NCI-H1105 treated with DMSO at 0.1 percent for 48 hours (cell line): ENCODE results near the gene COPS7B.
"Not testable (repeated sequence)": the region's sequence is repeated elsewhere in the genome, so short reads cannot be mapped to it uniquely, and the experiment has no call there.

ENCODE experiments used
- DNase-seq: peaks from one replicate; lab custom pipeline; 2025; lab: John Stamatoyannopoulos, UW

The COPS7B gene

DNA sequence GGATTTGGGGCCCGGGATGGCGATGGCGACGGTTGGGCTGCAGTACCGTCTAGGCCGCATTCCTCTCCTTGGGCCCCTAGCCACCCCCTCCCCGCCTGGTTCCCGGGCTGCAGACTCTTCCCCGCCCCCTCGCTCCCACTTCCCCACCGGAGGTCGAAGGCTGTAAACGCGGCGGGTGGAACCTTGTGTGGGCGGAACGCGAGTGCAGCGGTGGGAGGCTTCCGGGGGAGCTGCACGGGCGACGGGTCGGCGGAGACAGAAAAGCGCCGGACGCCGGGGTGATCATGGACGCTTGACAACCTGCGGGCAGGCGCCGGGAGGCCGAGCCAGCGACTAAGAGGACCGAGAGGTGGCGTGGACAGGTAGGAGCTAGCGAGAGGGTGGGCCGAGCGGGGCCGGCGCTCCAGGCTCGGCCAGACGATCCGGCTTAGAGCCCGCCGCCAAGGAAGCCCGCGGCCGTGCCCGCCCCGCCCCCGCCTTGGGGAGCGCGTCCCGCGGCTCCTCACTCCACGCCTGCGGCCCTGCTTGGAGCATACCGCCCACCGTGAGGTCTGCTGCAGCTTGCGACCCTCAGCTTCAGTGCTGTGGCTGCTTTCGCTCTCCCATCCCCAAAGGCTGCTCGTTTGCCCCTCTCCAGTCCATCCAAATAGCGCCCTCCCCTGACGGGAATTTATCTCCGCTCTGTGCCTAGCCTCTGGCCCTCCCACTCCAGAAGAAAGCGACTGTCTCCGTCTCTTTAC lies at the start of gene COPS7B:
COPS7B (plus strand) TSS at position 269 of the 740 bp plus-strand sequence. CDS start 2,126 bp downstream, outside the sequence.
- peak; percentile 65 for DNase-seq

DNA sequence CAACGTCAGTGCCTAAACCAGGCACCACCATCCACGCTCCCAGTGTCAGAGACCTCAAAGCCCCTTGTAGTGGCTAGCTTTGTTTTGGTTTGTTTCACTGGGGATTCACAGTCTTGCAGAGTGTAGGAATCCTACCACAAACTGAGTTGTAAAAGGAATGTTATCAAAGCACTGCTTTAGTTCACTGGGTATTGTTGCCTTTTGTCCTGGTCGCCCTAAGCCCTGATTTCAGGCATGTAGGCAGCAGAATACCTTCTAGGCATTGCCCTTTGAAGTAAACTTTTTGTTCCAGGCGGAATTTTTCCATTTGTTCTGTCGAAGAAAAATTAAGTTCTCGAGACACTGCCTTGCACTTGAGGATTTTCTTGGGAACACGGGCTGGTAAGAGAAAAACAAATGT lies 48.5 kb upstream of the COPS7B start:
- no peak for DNase-seq

- DNase-seq: no peak
These were observed 42.7 kb upstream of the COPS7B start for GRCh38 chr2:231743376-231744116.

- no peak for DNase-seq
These were observed 40.8 kb upstream of the COPS7B start for GRCh38 chr2:231745303-231746038.

DNA sequence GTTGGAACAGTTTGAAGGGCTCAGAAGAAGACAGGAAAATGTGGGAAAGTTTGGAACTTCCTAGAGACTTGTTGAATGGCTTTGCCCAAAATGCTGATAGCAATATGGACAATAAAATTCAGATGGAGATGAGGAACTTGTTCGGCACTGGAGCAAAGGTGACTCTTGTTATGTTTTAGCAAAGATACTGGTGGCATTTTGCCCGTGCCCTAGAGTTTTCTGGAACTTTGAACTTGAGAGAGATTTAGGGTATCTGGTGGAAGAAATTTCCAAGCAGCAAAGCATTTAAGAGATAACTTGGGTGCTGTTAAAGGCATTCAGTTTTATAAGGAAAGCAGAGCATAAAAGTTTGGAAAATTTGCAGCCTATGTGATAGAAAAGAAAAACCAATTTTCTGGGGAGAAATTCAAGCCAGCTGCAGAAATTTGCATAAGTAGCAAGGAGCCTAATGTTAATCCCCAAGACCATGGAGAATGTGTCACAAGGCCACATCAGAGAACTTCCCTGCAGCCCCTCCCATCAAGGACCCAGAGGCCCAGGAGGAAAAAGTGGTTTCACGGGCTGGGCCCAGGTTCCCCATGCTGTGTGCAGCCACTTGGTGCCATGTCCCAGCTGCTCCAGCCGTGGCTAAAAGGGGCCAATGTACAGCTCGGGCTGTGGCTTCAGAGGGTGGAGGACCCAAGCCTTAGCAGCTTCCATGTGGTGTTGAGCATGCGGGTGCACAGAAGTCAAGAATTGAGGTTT lies 37.9 kb upstream of the COPS7B start:
- DNase-seq: not testable (repeated sequence)

DNA sequence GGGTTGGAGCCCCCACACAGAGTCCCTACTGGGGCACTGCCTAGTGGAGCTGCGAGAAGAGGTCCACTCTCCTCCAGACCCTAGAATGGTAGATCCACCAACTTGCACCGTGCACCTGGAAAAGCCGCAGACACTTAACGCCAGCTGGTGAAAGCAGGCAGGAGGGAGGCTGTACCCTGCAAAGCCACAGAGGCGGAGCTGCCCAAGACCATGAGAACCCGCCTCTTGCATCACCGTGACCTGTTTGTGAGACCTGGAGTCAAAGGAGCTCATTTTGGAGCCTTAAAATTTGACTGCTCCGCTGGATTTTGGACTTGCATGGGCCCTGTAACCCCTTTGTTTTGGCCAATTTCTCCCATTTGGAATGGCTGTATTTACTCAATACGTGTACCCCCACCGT lies 37.2 kb upstream of the COPS7B start:
- DNase-seq: not testable (repeated sequence)

DNA sequence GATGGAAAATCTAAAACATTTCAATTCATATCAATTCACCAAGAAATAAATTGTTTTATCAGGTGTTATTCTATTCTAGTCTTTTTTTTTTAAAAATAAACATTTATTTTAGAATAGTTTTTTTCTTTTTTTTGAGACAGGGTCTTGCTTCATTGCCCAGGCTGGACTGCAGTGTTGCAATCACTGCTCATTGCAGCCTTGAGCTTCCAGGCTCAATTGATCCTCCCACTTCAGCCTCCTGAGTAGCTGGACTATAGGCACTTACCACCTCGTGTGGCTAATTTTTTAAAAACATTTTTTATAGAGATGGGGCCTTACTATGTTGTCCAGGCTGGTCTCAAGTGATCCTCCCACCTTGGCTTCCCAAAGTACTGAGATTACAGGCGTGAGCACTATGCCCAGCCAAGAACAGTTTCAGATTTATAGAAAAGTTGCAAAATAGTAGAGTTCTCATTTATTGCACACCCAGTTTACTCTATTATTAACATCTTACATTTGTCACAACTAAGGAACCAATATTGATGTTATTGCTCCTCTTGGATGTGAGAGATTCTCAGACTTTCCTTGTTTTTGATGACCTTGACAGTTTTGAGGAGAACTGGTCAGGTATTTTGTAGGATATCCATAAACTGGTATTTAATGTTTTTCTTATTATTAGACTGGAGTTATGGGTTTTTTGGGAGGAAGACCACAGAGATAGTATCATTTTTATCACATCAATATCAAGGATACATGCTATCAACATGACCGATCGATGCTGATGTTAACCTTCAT lies 35.0 kb upstream of the COPS7B start:
- no peak for DNase-seq

GRCh38 chr2:231752061-231752460 lies 34.2 kb upstream of the COPS7B start:
- DNase-seq: no peak

DNA sequence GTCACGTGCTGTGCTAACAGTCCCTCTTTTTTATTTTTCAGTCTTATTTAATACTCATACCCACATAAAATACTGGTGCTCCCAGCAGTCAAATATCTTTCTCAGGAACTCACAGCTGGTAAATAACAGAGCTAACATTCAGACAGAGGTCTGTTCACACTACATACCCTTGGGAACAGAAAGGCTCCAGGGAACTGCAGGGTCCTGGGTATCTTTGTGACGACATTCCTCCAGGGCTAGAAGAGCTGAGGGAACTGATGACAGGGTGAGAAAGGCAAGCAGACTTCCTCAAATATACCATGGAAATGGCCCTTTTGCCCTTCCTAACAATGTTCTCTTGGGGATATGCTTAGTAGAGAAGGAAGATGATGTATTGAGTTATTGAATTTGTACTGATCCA lies 24.5 kb upstream of the COPS7B start:
- DNase-seq: no peak

DNA sequence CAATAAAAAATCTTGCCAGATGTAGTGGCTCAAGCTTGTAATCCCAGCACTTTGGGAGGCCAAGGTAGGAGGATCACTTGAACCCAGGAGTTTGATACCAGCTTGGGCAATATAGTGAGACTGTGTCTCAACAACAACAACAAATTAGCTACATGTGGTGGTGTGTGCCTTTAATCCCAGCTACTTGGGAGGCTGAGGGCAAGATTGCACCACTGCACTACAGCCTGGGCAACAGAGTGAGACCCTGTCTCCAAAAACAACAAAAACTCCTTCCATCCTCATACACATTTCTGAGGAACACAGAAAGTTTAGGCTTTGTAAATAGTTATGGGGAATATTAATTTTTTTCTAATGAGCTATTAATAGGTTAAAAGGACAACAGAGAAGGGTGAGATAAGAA lies 22.1 kb upstream of the COPS7B start:
- no peak for DNase-seq

- DNase-seq: no peak
These were observed 21.5 kb upstream of the COPS7B start for GRCh38 chr2:231764760-231765159.

- DNase-seq: no peak
These were observed 20.7 kb upstream of the COPS7B start for GRCh38 chr2:231765496-231765929.

DNA sequence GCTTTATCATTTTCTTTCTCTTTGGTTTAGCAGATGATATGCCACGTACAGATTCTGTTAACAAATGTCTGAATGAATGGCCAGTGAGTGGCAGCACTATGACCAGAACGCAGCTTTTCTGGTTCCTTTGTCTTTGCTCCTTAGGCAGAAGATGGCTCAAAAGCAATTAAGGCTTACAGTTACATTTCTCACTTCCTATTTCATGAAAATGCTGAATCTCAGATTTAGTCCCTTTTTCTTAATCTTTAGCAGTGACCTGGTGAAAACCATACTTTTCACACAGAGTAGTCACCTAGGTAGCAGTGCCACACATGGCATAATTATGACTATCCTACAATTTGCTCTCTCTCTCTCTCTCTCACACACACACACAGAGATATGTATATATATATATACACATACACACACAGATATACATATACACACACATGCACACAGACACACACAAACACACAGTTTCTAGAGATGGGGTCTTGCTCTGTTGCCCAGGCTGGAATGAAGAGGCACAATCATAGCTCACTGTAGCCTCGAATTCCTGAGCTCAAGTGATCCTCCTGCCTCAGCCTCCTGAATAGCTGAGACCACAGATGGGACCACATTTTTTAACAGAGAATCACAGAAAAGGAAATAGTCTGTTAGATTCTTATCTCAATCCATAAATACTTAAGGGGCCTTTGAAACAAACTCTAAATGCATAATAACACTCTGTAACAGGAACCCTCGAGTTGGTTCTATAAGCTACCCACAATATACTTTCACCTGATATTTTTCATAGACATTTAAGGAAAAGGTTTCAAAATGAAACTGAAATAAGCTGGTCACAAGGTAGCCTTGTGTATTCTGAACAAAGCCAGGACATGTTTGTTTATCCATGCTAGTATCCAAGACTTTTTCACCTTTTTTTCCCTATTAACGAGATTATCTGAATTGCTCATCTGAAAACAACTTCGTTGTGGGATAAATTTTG lies 16.8 kb upstream of the COPS7B start:
- no peak for DNase-seq

GRCh38 chr2:231780123-231780908 lies 5.9 kb upstream of the COPS7B start:
- DNase-seq: no peak

DNA sequence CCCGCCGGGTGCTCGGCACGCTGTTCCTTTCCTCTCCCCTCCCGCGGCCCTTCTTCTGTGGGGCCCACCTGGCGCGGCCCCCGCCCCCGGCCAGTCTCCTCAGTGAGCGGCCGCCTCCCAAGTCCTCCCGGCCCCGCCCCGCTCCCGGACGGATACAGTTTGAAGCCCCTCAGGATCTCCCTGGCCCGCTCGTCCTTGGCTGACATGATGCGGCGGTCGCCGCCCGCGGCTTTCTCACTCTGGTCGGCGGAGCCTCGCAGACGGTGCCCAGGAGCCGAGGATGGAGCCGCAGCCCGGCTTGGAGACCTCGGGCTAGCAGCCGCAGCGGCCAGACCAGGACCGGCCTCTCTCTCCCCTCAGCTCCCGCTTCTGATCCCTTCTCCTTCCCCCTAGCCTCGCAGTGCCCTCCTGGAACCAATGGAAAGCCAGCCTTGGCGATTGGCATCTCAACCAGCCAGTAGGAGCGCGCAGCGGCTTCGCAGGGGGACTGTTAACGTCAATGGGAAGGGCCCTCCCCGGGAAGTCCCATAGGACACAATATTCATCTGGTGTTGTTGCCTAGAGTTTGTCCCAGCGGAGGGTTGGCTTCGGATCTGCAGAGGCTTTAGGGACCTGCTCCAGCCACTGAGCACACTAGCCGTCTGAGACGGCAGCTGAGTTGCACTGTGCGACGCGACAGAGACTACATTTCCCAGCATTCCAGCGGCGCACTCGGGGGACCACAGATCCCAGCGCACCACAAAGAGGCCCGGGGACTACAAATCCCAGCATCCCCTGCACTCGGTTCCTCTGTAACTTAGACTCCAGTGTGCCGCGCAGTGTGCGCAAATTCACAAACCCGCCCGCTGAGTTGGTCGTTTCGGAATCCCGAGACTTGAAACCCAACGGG lies 5.1 kb upstream of the COPS7B start, which contains the start of gene PDE6D:
PDE6D (minus strand) TSS at position 374 of the 889 bp plus-strand sequence; CDS start at position 206, 168 bp downstream.
- peak; percentile 89 for DNase-seq

DNA sequence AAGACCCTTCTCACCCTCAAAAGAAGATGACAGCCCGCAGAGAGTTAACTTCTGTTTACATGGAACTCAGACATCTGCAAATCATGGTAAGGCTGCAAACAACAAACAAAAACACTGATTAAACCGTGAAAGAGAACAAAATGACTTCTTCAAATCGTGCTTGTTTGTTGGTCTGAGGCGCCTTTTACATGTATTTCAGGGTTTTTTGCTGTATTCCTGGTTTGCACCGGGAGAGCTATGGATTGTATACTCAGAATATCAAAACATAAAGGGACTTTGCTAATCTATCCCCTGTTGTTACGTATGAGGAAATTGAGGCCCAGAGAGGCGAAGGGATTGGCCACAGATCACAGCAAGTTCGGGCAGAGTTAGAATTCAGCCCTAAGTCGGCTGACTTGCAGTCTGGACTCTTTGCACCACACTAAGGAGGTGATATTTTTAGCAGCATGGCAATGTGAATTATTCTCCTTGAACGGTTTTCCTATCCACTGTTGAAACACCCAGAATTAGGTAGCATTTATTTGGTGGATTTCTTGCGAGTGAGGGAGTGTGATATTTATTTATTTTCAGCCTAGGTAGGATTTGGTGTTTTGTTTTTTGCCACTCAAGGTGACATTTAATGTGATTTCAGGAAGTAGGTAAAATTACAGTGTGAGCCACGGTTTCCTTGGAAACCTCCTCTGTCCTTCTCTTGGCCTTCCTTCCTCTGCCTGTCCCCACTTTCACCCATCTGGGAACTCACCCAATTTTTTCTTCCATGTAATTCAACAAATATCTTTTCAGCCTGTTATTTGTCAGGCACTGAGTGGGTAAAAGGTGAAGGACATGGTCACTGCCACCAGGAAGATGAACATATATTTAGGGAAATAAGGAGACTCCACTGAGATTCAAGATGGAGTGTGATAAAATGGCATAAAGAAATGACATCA lies 4.2 kb upstream of the COPS7B start:
- DNase-seq: peak; percentile 11

GRCh38 chr2:231785413-231785812 lies 832 bp upstream of the COPS7B start:
- DNase-seq: no peak
